B cell (primary cell): ENCODE measurements around the gene PRPF19.

ENCODE experiments used
- CTCF ChIP-seq: fragments of 200-600 bp; IDR thresholded peaks from one replicate; pipeline ENCODE4 v1.8.0; 2022; ENCODE audit warnings: antibody characterized with exemption, mild to moderate bottlenecking
- EZH2 ChIP-seq: IDR thresholded peaks from 2 replicates; pipeline ENCODE4 v1.6.1; 2012; ENCODE audit warnings: borderline replicate concordance, low read depth, mild to moderate bottlenecking, moderate library complexity, low read length; ENCODE audit not compliant: insufficient read depth, poor library complexity, severe bottlenecking

GRCh38 chr11:60942970-60943565 is 36.7 kb upstream of the PRPF19 start:
- TF ChIP-seq CTCF (no peak), EZH2 (no peak)
